ENCODE results near the gene ITGB1. TPM values are rescaled to one million over a fixed set of nuclear protein-coding genes. Genes with fewer than 3 reads are reported as not detected.
"Not testable (repeated sequence)": the region's sequence is repeated elsewhere in the genome, so short reads cannot be mapped to it uniquely, and the experiment has no call there.

Gene ITGB1
- total and polyA plus RNA-seq, 10 of the 15 experiments (the other 5 are each of a cell fraction or from before 2014, with no cell fraction given): 2.8 to 20.7 (median 10.4) TPM

GRCh38 chr10:32994632-32995031, 36.6 kb upstream of the ITGB1 start:
- in situ Hi-C loops (cut with MboI); intact Hi-C loops (cut with micrococcal nuclease; ENCODE audit: unreplicated experiment); H3K9me3 ChIP-seq (replicated peaks; ENCODE audit: control insufficient read depth, insufficient read depth, low read length); H2AFZ ChIP-seq (ENCODE audit: control insufficient read depth, low read depth, low read length); BruUV-seq (replicated peaks); H3K79me2 ChIP-seq (ENCODE audit: control insufficient read depth, insufficient read depth, low read length); H3K4me2 ChIP-seq (ENCODE audit: control insufficient read depth, insufficient read depth); H3K27me3 ChIP-seq (replicated peaks in 1 of 2; ENCODE audit: control insufficient read depth in 2 of 2, insufficient read depth in 2 of 2, low read length in 1 of 2); H3K9ac ChIP-seq (ENCODE audit: control insufficient read depth, insufficient read depth, low read length); H4K20me1 ChIP-seq (ENCODE audit: control insufficient read depth, insufficient read depth); RAD21 ChIA-PET (ENCODE audit: unreplicated experiment); DNase-seq (ENCODE audit: low read depth, low spot score); POLR2A ChIA-PET; H3K36me3 ChIP-seq (ENCODE audit: control insufficient read depth in 2 of 2, insufficient read depth in 2 of 2, low read length in 1 of 2); H3K27ac ChIP-seq (ENCODE audit: control insufficient read depth, insufficient read depth); ATAC-seq; H3K4me3 ChIP-seq; H3K4me1 ChIP-seq (ENCODE audit: control insufficient read depth, insufficient read depth, low read length); SMC1A ChIA-PET (ENCODE audit: uncharacterized antibody, unreplicated experiment); FAIRE-seq: not testable (repeated sequence)
- CTCF ChIA-PET: interaction anchor here (1.3 kb wide), 2 partner anchors 12 to 14 kb away, joined by 4 read pairs; no protein-coding TSS in a partner anchor
- WGBS (ENCODE audit: insufficient coverage, insufficient replicate concordance, low lambda C conversion rate, missing lambda C conversion rate): 61% methylated on average over 2 of the region's 2 CpGs

DNA sequence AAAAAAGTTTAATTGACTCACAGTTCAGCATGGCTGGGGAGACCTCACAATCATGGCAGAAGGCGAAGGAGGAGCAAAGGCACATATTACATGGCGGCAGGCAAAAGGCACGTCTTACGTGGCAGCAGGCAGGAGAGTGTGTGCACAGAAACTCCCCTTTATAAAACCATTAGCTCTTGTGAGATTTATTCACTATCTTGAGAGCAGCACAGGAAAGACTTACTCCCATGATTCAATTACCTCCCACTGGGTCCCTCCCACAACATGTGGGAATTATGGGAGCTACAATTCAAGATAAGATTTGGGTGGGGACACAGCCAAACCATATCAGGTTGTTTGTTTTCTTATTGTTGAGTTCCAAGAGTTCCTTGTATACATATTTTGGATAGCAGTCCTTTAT, 34.3 kb upstream of the ITGB1 start:
- 87% methylated on average over 4 of the region's 4 CpGs for WGBS (ENCODE audit: insufficient coverage, insufficient replicate concordance, low lambda C conversion rate, missing lambda C conversion rate)
- DNase-seq (ENCODE audit: low read depth, low spot score); in situ Hi-C loops (cut with MboI); H3K4me1 ChIP-seq (ENCODE audit: control insufficient read depth, insufficient read depth, low read length); H3K79me2 ChIP-seq (ENCODE audit: control insufficient read depth, insufficient read depth, low read length); intact Hi-C loops (cut with micrococcal nuclease; ENCODE audit: unreplicated experiment); FAIRE-seq; H3K4me3 ChIP-seq; BruUV-seq (replicated peaks); H3K27me3 ChIP-seq (replicated peaks in 1 of 2; ENCODE audit: control insufficient read depth in 2 of 2, insufficient read depth in 2 of 2, low read length in 1 of 2); H2AFZ ChIP-seq (ENCODE audit: control insufficient read depth, low read depth, low read length); H3K27ac ChIP-seq (ENCODE audit: control insufficient read depth, insufficient read depth); H3K4me2 ChIP-seq (ENCODE audit: control insufficient read depth, insufficient read depth); H3K9ac ChIP-seq (ENCODE audit: control insufficient read depth, insufficient read depth, low read length); RAD21 ChIA-PET (ENCODE audit: unreplicated experiment); POLR2A ChIA-PET; ATAC-seq; CTCF ChIA-PET; H3K9me3 ChIP-seq (replicated peaks; ENCODE audit: control insufficient read depth, insufficient read depth, low read length); H4K20me1 ChIP-seq (ENCODE audit: control insufficient read depth, insufficient read depth); H3K36me3 ChIP-seq (ENCODE audit: control insufficient read depth in 2 of 2, insufficient read depth in 2 of 2, low read length in 1 of 2): not testable (repeated sequence)
- SMC1A ChIA-PET (ENCODE audit: uncharacterized antibody, unreplicated experiment): interaction anchor here (0.8 kb wide), 1 partner anchor 8 kb away, joined by 3 read pairs; no protein-coding TSS in a partner anchor

DNA sequence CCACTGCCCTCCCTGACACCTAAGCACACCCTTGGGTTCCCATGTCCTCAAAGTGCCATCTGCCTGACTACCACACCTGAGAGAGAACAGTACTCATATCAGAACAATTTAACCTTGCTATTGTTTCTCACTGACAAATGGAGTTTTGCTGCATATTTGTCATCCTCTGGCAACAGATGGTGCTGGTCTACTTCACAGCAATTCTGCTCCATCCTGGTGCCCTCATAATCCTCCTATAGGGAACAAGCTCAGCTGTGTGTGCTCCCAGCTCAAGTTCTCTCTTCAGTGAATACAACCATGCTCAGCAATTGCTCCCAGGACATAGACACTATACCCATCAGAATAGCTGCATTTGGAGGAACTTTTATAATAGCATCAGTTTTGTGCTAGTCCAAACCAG, 32.8 kb upstream of the ITGB1 start:
- intact Hi-C loops (cut with micrococcal nuclease; ENCODE audit: unreplicated experiment) (no loop called here), in situ Hi-C loops (cut with MboI) (no loop called here)
- Histone ChIP-seq H3K4me3 (no peak overlapping the region), H3K4me1 (ENCODE audit: control insufficient read depth, insufficient read depth, low read length) (peaks cover 6% of the 10 kb centered on the region), H3K9me3 (replicated peaks; ENCODE audit: control insufficient read depth, insufficient read depth, low read length) (no peaks in the 10 kb centered on the region; the same call in 2 of the 3 replicates), H3K36me3 (ENCODE audit: control insufficient read depth in 2 of 2, insufficient read depth in 2 of 2, low read length in 1 of 2) (no peaks in the 10 kb centered on the region), H3K27me3 (replicated peaks in 1 of 2; ENCODE audit: control insufficient read depth in 2 of 2, insufficient read depth in 2 of 2, low read length in 1 of 2) (no peaks in the 10 kb centered on the region), H3K27ac (ENCODE audit: control insufficient read depth, insufficient read depth) (no peak overlapping the region), H3K79me2 (ENCODE audit: control insufficient read depth, insufficient read depth, low read length) (no peaks in the 10 kb centered on the region), H3K9ac (ENCODE audit: control insufficient read depth, insufficient read depth, low read length) (no peak overlapping the region), H4K20me1 (ENCODE audit: control insufficient read depth, insufficient read depth) (no peaks in the 10 kb centered on the region), H3K4me2 (ENCODE audit: control insufficient read depth, insufficient read depth) (no peak overlapping the region), H2AFZ (ENCODE audit: control insufficient read depth, low read depth, low read length) (no peak overlapping the region)
- FAIRE-seq (no peak), ATAC-seq (no peak), DNase-seq (ENCODE audit: low read depth, low spot score) (no peak)
- ChIA-PET SMC1A (ENCODE audit: uncharacterized antibody, unreplicated experiment) (no interaction called here), RAD21 (ENCODE audit: unreplicated experiment) (no interaction called here), POLR2A (no interaction called here), CTCF (interaction anchor here (0.8 kb wide), 1 partner anchor 18 kb away, joined by 4 read pairs; no protein-coding TSS in a partner anchor)
- no TSS peak for BruUV-seq (replicated peaks)
- TF ChIP-seq CBFB (IDR thresholded peaks at IDR 0.05; ENCODE audit: low read depth): no peak
- no peak for TF ChIP-seq SMC3 (IDR thresholded peaks at IDR 0.05; ENCODE audit: borderline replicate concordance, low read length)
- no peak for TF ChIP-seq PAX8 (IDR thresholded peaks at IDR 0.05)
